ENCODE data around the gene MMP24OS. TPM values are rescaled to one million over a fixed set of nuclear protein-coding genes. Genes with fewer than 3 reads are reported as not detected.

Gene MMP24OS
- total RNA-seq, 4 donors from 2014 or later = 12.8 to 21.5 (median 18.7) TPM

DNA sequence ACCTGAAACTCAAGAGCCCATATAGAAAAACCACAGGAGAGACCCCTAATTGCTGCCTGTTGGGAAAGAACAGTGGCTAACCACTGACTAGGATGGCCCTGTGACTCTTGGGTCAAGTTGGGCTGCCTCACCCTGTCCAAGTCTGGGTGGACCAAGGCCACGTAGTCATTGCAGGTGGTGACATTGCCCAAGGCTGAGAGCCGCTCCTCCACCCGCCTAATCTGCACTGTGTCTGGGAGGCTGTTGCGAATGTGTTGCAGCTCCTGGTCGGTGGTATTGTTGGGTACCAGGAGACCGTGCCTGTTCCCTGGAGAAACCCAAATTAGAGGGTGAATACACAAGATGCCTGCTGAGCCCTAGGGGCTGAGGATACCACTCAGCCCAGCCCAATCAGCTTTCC lies 2.6 kb upstream of the MMP24OS start:
- TF ChIP-seq, protein P1, sequence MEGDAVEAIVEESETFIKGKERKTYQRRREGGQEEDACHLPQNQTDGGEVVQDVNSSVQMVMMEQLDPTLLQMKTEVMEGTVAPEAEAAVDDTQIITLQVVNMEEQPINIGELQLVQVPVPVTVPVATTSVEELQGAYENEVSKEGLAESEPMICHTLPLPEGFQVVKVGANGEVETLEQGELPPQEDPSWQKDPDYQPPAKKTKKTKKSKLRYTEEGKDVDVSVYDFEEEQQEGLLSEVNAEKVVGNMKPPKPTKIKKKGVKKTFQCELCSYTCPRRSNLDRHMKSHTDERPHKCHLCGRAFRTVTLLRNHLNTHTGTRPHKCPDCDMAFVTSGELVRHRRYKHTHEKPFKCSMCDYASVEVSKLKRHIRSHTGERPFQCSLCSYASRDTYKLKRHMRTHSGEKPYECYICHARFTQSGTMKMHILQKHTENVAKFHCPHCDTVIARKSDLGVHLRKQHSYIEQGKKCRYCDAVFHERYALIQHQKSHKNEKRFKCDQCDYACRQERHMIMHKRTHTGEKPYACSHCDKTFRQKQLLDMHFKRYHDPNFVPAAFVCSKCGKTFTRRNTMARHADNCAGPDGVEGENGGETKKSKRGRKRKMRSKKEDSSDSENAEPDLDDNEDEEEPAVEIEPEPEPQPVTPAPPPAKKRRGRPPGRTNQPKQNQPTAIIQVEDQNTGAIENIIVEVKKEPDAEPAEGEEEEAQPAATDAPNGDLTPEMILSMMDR (IDR thresholded peaks at IDR 0.05) = no peak
- no peak for TF ChIP-seq POLR2A (IDR thresholded peaks at IDR 0.05)
- Histone ChIP-seq H3K4me1 (peaks cover 27 to 86% (median 42%) of the 10 kb centered on the region in 3 donors), H3K27me3 (no peaks in the 10 kb centered on the region), H3K27ac (peak overlapping the region in 3 of 4 donors; percentile 96 to 99 (median 96)), H3K4me3 (no peak overlapping the region), H3K9me3 (no peaks in the 10 kb centered on the region), H3K36me3 (peaks cover 19 to 66% (median 19%) of the 10 kb centered on the region in 3 donors)
- 33 to 73% methylated on average over 1 to 6 of the region's 6 CpGs for WGBS, 2 donors
- no peak for DNase-seq
- intact Hi-C loops (cut with DNase I) = no loop called here

DNA sequence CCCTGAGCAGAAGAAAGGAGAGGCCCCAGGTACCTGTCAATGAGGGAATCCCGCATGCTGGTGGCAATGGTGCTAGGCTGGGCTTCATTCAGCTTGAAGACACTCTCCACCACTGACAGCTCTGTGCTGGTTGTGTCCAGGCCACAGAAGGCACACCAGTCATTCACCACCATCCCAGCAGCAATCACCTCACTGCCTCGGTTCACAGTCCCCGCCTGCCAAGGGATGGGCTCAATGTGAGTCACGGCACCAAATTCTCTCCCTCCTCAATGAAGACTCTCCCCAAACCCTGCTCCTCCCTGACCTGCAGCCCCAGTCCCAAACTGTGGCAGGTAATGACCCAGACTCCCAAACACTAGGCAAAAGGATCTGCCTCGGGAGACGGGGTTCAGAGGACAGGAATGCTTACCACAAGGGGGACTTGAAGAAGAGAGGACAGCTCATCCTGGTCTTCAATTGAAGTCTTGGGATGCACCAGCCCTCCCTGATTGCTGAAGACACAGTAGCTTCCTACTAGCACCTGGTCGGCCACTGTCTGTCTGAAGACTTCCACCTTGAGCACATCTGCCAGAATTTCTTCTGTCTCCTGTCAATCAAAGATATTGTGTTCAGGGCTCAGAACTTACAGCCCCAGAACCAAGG lies 1.7 kb upstream of the MMP24OS start:
- TF ChIP-seq, protein P1 (IDR thresholded peaks at IDR 0.05) = no peak
- TF ChIP-seq POLR2A (IDR thresholded peaks at IDR 0.05) = no peak
- H3K36me3 ChIP-seq = peaks cover 19 to 74% (median 19%) of the 10 kb centered on the region in 3 donors

DNA sequence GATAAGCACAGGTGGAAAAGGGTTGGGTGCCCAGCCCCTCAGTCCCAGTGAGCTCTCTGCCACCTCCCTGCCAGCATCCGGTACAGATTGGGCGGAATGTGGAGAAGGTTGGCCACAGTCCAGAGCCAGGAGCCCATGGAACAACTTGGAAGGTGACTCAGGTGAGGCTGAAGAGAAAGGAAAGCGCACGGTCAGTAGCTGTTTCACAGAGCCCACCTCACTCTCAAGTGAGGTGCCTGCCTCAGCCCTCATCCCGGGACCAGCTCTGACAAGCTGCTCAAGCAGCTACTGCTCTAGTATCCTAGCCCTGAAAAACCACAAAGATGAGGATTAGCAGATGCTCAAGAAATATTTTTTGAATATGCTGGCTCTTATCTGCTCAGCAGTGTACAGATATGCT lies 1.1 kb upstream of the MMP24OS start:
- H3K27me3 ChIP-seq = no peaks in the 10 kb centered on the region
- H3K4me3 ChIP-seq = no peak overlapping the region
- H3K4me1 ChIP-seq = peaks cover 21 to 82% (median 36%) of the 10 kb centered on the region in 3 donors
- peak overlapping the region; percentile 96 to 99 (median 98) for H3K27ac ChIP-seq
- WGBS, 2 donors = 82 to 92% methylated on average over 3 to 4 of the region's 5 CpGs
- DNase-seq = no peak
- intact Hi-C loops (cut with DNase I) = no loop called here
- H3K36me3 ChIP-seq = peaks cover 19 to 80% (median 19%) of the 10 kb centered on the region in 3 donors
- TF ChIP-seq, protein P1 (IDR thresholded peaks at IDR 0.05) = no peak
- TF ChIP-seq POLR2A (IDR thresholded peaks at IDR 0.05) = no peak
- H3K9me3 ChIP-seq = no peaks in the 10 kb centered on the region

More for the DNA sequence above, 1.7 kb upstream of the MMP24OS start:
- Histone ChIP-seq H3K27ac (peak overlapping the region; percentile 96 to 99 (median 98)), H3K9me3 (no peaks in the 10 kb centered on the region), H3K4me3 (no peak overlapping the region), H3K27me3 (no peaks in the 10 kb centered on the region), H3K4me1 (peaks cover 21 to 82% (median 36%) of the 10 kb centered on the region in 3 donors)
- 66 to 76% methylated on average over 5 to 7 of the region's 7 CpGs for WGBS, 2 donors
- DNase-seq = no peak
- intact Hi-C loops (cut with DNase I) = no loop called here

DNA sequence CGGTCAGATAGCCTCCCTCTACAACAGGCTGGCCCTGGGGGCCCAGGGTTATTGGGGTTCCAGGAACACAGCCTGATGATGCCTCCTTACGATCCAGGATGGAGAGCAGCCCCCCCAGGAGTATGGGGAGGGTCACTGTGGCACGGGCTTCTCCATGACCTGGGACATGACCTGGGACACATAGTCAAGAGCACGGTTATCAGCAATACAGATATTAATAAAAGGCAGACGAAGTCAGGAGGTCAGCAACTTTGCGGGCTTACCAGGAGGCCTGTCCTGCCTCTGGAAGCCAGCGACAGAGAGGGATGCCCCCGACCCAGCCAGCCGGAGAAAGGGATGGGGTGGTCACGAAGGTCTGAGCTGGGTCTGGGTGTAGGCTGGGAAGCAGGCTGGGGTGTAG lies 795 bp downstream of the MMP24OS start:
- H3K36me3 ChIP-seq = peaks cover 19 to 75% (median 19%) of the 10 kb centered on the region in 3 donors

DNA sequence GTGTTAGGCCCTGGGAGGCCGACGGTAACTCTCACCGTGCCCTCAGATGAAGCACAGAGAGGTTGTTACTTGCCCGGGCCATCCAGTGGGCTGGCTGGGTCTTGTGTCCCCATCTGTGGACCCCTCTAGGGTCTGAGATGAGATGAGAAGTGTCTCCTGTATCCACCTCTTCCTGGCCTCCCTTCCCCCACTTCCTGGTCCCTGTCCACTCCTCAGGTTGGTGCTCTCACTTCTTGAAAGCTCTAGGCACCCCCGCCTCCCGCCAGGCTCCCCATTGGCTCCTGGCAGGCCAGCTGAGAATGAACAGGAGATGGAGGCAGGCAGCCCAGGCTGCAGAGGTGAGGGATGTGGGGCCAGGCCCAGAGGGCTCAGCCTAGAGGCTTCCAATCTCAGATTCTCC lies 1.5 kb downstream of the MMP24OS start:
- DNase-seq = no peak
- Histone ChIP-seq H3K4me1 (peaks cover 10 to 57% (median 15%) of the 10 kb centered on the region in 3 donors), H3K27ac (peak overlapping the region; percentile 6 to 99 (median 96)), H3K9me3 (no peaks in the 10 kb centered on the region), H3K27me3 (no peaks in the 10 kb centered on the region), H3K4me3 (peak overlapping the region; percentile 64 to 94 (median 84)), H3K36me3 (peaks cover 17 to 74% (median 19%) of the 10 kb centered on the region in 3 donors)
- intact Hi-C loops (cut with DNase I) = no loop called here
- TF ChIP-seq, protein P1 (IDR thresholded peaks at IDR 0.05) = no peak
- TF ChIP-seq POLR2A (IDR thresholded peaks at IDR 0.05) = no peak
- 87 to 100% methylated on average over 3 to 4 of the region's 6 CpGs for whole genome bisulfite sequencing, 2 donors

More for the DNA sequence above, 795 bp downstream of the MMP24OS start:
- Histone ChIP-seq H3K27me3 (no peaks in the 10 kb centered on the region), H3K4me1 (peaks cover 10 to 63% (median 18%) of the 10 kb centered on the region in 3 donors), H3K27ac (peak overlapping the region; percentile 96 to 99 (median 98)), H3K4me3 (peak overlapping the region; percentile 64 to 94 (median 84)), H3K9me3 (no peaks in the 10 kb centered on the region)
- intact Hi-C loops (cut with DNase I) = no loop called here
- WGBS, 2 donors = 3 to 43% methylated on average over 1 to 8 of the region's 10 CpGs
- no peak for TF ChIP-seq POLR2A (IDR thresholded peaks at IDR 0.05)
- TF ChIP-seq, protein P1 (IDR thresholded peaks at IDR 0.05) = peak in 1 of 6 experiments; percentile 4
- no peak for DNase-seq
